Prostate gland (tissue), 2 donors: ENCODE results near the gene CBLL1. TPM values are rescaled to one million over a fixed set of nuclear protein-coding genes. Genes with fewer than 3 reads are reported as not detected.
A peak's percentile ranks its signal among the peaks of the same experiment; 100 is the strongest.

Experiments used
- DNase-seq: peaks from one replicate; pipeline ENCODE4 v3.0.0-alpha.2; 2019; ENCODE audit warnings: low spot score
- H3K27ac ChIP-seq, 2 donors: fragments of 200-600 bp; sonication (generic); 2 replicates each; pipeline ENCODE4 v1.5.1; 2017 to 2019
- H3K27me3 ChIP-seq: fragments of 200-600 bp; sonication (generic); replicated peaks from 2 replicates; pipeline ENCODE4 v1.5.1; 2019; ENCODE audit not compliant: insufficient read depth
- H3K36me3 ChIP-seq, 2 donors: fragments of 200-600 bp; sonication (generic); 1 replicate in 1 of 2; 2 replicates in 1 of 2; pipeline versions ENCODE4 v1.5.1 to v1.8.1; 2017 to 2019
- H3K4me1 ChIP-seq: fragments of 200-600 bp; sonication (generic); replicated peaks from 2 replicates; pipeline ENCODE4 v1.5.1; 2019
- H3K4me3 ChIP-seq, 2 donors: fragments of 200-600 bp; sonication (generic); 2 replicates each; pipeline ENCODE4 v1.5.1; 2017 to 2019
- H3K9me3 ChIP-seq: fragments of 200-600 bp; sonication (generic); 2 replicates; pipeline ENCODE4 v1.5.1; 2017
- CTCF ChIP-seq, 4 experiments: fragments of 200-600 bp in 2 of 4; fragments of 450-650 bp in 2 of 4; sonication (generic) in 2 of 4; IDR thresholded peaks; 1 replicate in 3 of 4; 2 replicates in 1 of 4; pipeline ENCODE4 v1.5.1; 2016 to 2019; ENCODE audit warnings: antibody characterized with exemption in 4 of 4, mild to moderate bottlenecking in 2 of 4, moderate library complexity in 2 of 4
- POLR2A ChIP-seq: fragments of 450-650 bp; IDR thresholded peaks from one replicate; pipeline ENCODE4 v1.6.1; 2016; ENCODE audit warnings: antibody characterized with exemption, mild to moderate bottlenecking
- POLR2AphosphoS5 ChIP-seq: sonication (generic); formaldehyde crosslinking; IDR thresholded peaks from one replicate; pipeline ENCODE4 v1.6.1; 2017; ENCODE audit warnings: antibody characterized with exemption
- WGBS: methylation state at CpG from one replicate; pipeline ENCODE4 v1.1.5; 2018; 5-methylcytosine and 5-hydroxymethylcytosine counted together
- intact Hi-C: fragments of 100-400 bp; cut with DNase I; formaldehyde crosslinking; loops from one replicate; pipeline ENCODE4 v1.14.2; 2022
- total RNA-seq, 2 donors: library from RNA; depleted of rRNA; stranded (reverse); fragments of >200 nt; gene quantifications; one replicate each; pipeline ENCODE4 v1.1.0, GENCODE V29; 2016

CBLL1 gene
- 10 to 100 TPM; 35.3 to 49.2 TPM for total RNA-seq

GRCh38 chr7:107743567-107744344 lies at the start of gene CBLL1:
Gene CBLL1 (plus strand): TSS chr7:107744142. CDS start chr7:107744164, 22 bp downstream.
- peak; percentile 96 for DNase-seq
- Histone ChIP-seq H3K27ac (peak within 1 kb of the TSS; percentile 89 to 95), H3K27me3 (no peaks in the 10 kb centered on the region), H3K4me3 (peak within 1 kb of the TSS; percentile 71 to 73), H3K4me1 (no peaks in the 10 kb centered on the region), H3K9me3 (no peaks in the 10 kb centered on the region), H3K36me3 (no peaks in the 10 kb centered on the region)
- intact Hi-C loops, result loop anchor here (1.0 to 10.0 kb wide), 3 partner anchors 34 to 401 kb away; no protein-coding TSS in a partner anchor
- peak; percentile 24 for TF ChIP-seq POLR2A
- peak; percentile 38 to 87 (median 76) for TF ChIP-seq CTCF (IDR thresholded peaks at IDR 0.05)
- peak; percentile 92 for TF ChIP-seq POLR2AphosphoS5
- WGBS, result under 1% methylated on average over 52 of the region's 56 CpGs

- H3K36me3 ChIP-seq, result no peaks in the 10 kb centered on the region
- no peaks in the 10 kb centered on the region for H3K4me1 ChIP-seq
- intact Hi-C loops, result no loop called here
- no peaks in the 10 kb centered on the region for H3K27me3 ChIP-seq
- H3K9me3 ChIP-seq, result no peaks in the 10 kb centered on the region
- peak overlapping the region in 1 of 2 donors; percentile 34 for H3K27ac ChIP-seq
- no peak overlapping the region for H3K4me3 ChIP-seq
- peak; percentile 57 for TF ChIP-seq POLR2AphosphoS5
- TF ChIP-seq POLR2A, result no peak
- peak; percentile 59 for DNase-seq
- 31% methylated on average over 5 of the region's 5 CpGs for WGBS
Measured at GRCh38 chr7:107694386-107694785, 49.6 kb upstream of the CBLL1 start.

- H3K4me1 ChIP-seq, result no peaks in the 10 kb centered on the region
- no peaks in the 10 kb centered on the region for H3K27me3 ChIP-seq
- H3K36me3 ChIP-seq, result no peaks in the 10 kb centered on the region
- no peaks in the 10 kb centered on the region for H3K9me3 ChIP-seq
- H3K27ac ChIP-seq, result no peak overlapping the region
- 85% methylated on average over 4 of the region's 4 CpGs for WGBS
- DNase-seq, result no peak
- intact Hi-C loops, result no loop called here
- H3K4me3 ChIP-seq, result no peak overlapping the region
- no peak for TF ChIP-seq POLR2AphosphoS5
Measured at GRCh38 chr7:107696330-107696946, 47.5 kb upstream of the CBLL1 start.

GRCh38 chr7:107697321-107698049 lies 46.5 kb upstream of the CBLL1 start:
- TF ChIP-seq POLR2A (no peak), POLR2AphosphoS5 (no peak), CTCF (IDR thresholded peaks at IDR 0.05) (no peak)
- H3K4me1 ChIP-seq, result no peaks in the 10 kb centered on the region
- H3K36me3 ChIP-seq, result no peaks in the 10 kb centered on the region
- no peak for DNase-seq
- intact Hi-C loops, result no loop called here
- H3K27me3 ChIP-seq, result no peaks in the 10 kb centered on the region
- H3K9me3 ChIP-seq, result no peaks in the 10 kb centered on the region
- no peak overlapping the region for H3K4me3 ChIP-seq
- 68% methylated on average over 7 of the region's 7 CpGs for WGBS
- no peak overlapping the region for H3K27ac ChIP-seq

- H3K9me3 ChIP-seq, result no peaks in the 10 kb centered on the region
- H3K27ac ChIP-seq, result no peak overlapping the region
- H3K4me1 ChIP-seq, result no peaks in the 10 kb centered on the region
- no peak for DNase-seq
- H3K27me3 ChIP-seq, result no peaks in the 10 kb centered on the region
- intact Hi-C loops, result no loop called here
- TF ChIP-seq POLR2AphosphoS5 (no peak), CTCF (IDR thresholded peaks at IDR 0.05) (no peak), POLR2A (no peak)
- H3K4me3 ChIP-seq, result no peak overlapping the region
- no peaks in the 10 kb centered on the region for H3K36me3 ChIP-seq
Measured at GRCh38 chr7:107700570-107700969, 43.4 kb upstream of the CBLL1 start.
